Measurements from ENCODE around the gene FSTL1. TPM values are rescaled to one million over a fixed set of nuclear protein-coding genes. Genes with fewer than 3 reads are reported as not detected.

Gene FSTL1
- total and polyA plus RNA-seq, 2 of the 8 experiments (the other 6 are each of a cell fraction or from before 2014, with no cell fraction given): 158 to 516 TPM

DNA sequence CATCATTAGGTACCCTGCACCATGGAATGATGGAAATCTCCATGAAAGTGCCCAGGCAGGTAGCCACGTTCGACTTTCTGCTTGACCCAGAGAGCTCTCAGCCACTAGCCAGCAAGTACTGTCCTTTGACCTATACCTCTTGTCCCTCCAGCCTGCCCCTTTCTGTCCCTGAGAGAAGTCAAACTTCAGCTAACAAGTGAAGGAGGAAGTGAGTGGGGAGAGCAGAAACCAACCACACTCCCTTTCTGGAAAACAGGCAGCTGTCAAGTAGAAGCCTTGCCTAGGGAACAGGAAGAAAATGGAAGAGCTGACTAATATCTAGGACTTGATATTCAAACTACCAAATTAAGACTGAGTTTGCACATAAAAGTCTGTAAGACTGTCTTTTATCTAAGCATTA, 30.3 kb upstream of the FSTL1 start:
- Histone ChIP-seq H4K5ac (ENCODE audit: insufficient read length, low read depth, low read length) (no peak overlapping the region), H4K20me1 (replicated peaks in 1 of 2; ENCODE audit: control insufficient read depth in 1 of 2, insufficient read depth in 2 of 2, low read length in 2 of 2) (no peaks in the 10 kb centered on the region), H3K4me1 (replicated peaks in 1 of 4; ENCODE audit: control insufficient read depth in 3 of 4, insufficient read depth in 4 of 4, low read length in 3 of 4) (peaks cover 0 to 3% (median 0%) of the 10 kb centered on the region in 4 experiments; a peak in 3 of 7 replicates), H3K4ac (replicated peaks; ENCODE audit: insufficient read length, low read depth, low read length) (no peak overlapping the region), H4K8ac (ENCODE audit: extremely low read depth, insufficient read depth, low read length) (no peak overlapping the region), H3K79me1 (ENCODE audit: low read depth, low read length) (no peaks in the 10 kb centered on the region), H2BK120ac (replicated peaks; ENCODE audit: low read depth, low read length) (no peak overlapping the region), H3K4me3 (ENCODE audit: extremely low read depth in 1 of 4, insufficient read depth in 2 of 4, low read depth in 3 of 4, low read length in 4 of 4) (no peak overlapping the region), H3K9me3 (ENCODE audit: insufficient read depth in 2 of 2, low read depth in 1 of 2, low read length in 1 of 2) (no peaks in the 10 kb centered on the region), H3K23me2 (ENCODE audit: low read depth, low read length) (no peaks in the 10 kb centered on the region), H3K27me3 (replicated peaks in 1 of 4; ENCODE audit: control insufficient read depth in 3 of 4, extremely low read depth in 1 of 4, insufficient read depth in 3 of 4, low read length in 3 of 4) (no peaks in the 10 kb centered on the region), H3K14ac (ENCODE audit: insufficient read length) (no peak overlapping the region), H3K36me3 (ENCODE audit: control insufficient read depth in 2 of 4, insufficient read depth in 4 of 4, low read length in 3 of 4) (no peaks in the 10 kb centered on the region), H3K79me2 (ENCODE audit: control insufficient read depth in 1 of 2, insufficient read depth in 2 of 2, low read length in 2 of 2) (no peaks in the 10 kb centered on the region), H2BK20ac (ENCODE audit: low read length) (no peak overlapping the region), H2BK15ac (ENCODE audit: low read length) (no peak overlapping the region), H3K27ac (ENCODE audit: low read depth, low read length) (no peak overlapping the region), H3K4me2 (ENCODE audit: insufficient read depth in 1 of 2, low read depth in 2 of 2, low read length in 2 of 2) (no peak overlapping the region), H2AFZ (ENCODE audit: low read length) (peak overlapping the region; percentile 59; the same call in 1 of the 2 replicates), H3K23ac (ENCODE audit: insufficient read length) (no peak overlapping the region), H2BK12ac (ENCODE audit: low read depth, low read length) (no peak overlapping the region), H3K18ac (ENCODE audit: extremely low read depth, low read length) (no peak overlapping the region), H3K56ac (replicated peaks; ENCODE audit: insufficient read length, low read depth, low read length) (no peak overlapping the region), H3K9ac (replicated peaks in 1 of 4; ENCODE audit: extremely low read depth in 1 of 4, low read depth in 3 of 4, low read length in 3 of 4) (no peak overlapping the region), H2AK5ac (ENCODE audit: low read depth, low read length) (no peak overlapping the region), H2BK5ac (ENCODE audit: low read depth, low read length) (no peak overlapping the region), H4K91ac (replicated peaks; ENCODE audit: insufficient read length, low read length) (no peak overlapping the region)
- 96% methylated on average over 2 of the region's 2 CpGs; no CpG with 5 or more reads in 1 of the 2 experiments for WGBS, 2 experiments (ENCODE audit: extremely low coverage in 1 of 2, insufficient coverage in 1 of 2, insufficient read length in 1 of 2, insufficient replicate concordance in 2 of 2, low coverage in 1 of 2, low lambda C conversion rate in 2 of 2, missing lambda C conversion rate in 1 of 2)
- ChIA-PET CTCF (ENCODE audit: partially characterized antibody) (interaction anchor here (0.6 to 1.5 kb wide), 6 partner anchors 14 to 237 kb away, joined by 3 to 5 read pairs (median 3); no protein-coding TSS in a partner anchor), POLR2A (ENCODE audit: partially characterized antibody) (interaction anchor here (0.8 to 0.9 kb wide), 3 partner anchors 11 to 23 kb away, joined by 3 to 5 read pairs (median 4); no protein-coding TSS in a partner anchor)
- DNase-seq (ENCODE audit: low read depth in 1 of 2, low spot score in 2 of 2) (no peak), FAIRE-seq (no peak)
- TF ChIP-seq TBP (IDR thresholded peaks at IDR 0.05; ENCODE audit: low read depth, low read length) (no peak), CBX8 (IDR thresholded peaks at IDR 0.05; ENCODE audit: borderline replicate concordance, low read depth, low read length) (no peak), HDAC2 (IDR thresholded peaks at IDR 0.05; ENCODE audit: borderline replicate concordance in 1 of 2, low read depth in 2 of 2, low read length in 2 of 2) (no peak)
